GM12872 (cell line): ENCODE data around the gene ADCY5.

Experiments used
- TF ChIP-seq, protein P1 (sequence below): IDR thresholded peaks from 3 replicates; pipeline ENCODE4 v1.5.1; 2011; ENCODE audit warnings: low read depth, mild to moderate bottlenecking, low read length, moderate library complexity; ENCODE audit not compliant: insufficient read depth

The ADCY5 gene

DNA sequence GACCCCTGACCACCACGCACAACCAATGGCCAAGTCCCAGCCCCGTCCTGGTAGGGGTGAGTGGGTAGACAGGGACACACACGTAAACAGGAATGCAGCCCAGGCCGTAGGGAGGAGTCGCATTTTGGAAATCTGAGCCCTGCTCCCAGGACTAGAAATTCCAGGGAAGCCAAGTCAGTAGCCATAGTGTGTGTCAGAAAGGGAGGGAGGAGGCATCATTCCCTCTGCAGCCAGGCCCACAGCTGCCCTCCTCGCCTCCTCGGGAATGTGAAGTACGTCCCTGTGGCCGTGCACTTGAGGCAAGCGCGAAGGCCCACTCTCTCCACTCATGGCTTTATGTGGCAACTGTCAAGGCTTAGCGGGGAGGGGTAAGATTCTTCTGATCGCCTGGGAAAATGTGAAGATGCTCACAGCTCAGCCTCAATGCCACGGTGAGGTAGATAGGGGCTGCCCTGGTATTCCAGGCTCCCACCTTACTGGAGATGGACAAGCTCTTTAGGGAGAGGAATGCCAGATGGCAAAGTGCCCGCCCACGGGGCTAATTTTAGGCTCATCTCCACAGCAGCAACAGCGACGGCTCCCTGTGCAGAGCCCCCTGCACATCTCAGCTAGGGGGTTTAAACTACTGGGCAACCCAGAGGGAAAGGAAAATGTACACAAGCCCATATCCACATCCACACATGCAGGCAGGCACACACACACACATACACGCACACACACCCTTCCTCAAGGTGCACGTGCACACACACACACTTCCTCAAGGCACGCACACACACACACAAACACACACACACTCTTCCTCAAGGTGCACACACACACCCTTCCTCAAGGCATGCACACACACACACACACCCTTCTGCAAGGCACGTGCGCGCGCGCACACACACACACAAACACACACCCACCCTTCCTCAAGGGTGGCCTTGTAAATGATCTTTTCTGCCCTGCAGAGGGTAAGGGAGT, 65.5 kb downstream of the ADCY5 start:
- TF ChIP-seq, protein P1, sequence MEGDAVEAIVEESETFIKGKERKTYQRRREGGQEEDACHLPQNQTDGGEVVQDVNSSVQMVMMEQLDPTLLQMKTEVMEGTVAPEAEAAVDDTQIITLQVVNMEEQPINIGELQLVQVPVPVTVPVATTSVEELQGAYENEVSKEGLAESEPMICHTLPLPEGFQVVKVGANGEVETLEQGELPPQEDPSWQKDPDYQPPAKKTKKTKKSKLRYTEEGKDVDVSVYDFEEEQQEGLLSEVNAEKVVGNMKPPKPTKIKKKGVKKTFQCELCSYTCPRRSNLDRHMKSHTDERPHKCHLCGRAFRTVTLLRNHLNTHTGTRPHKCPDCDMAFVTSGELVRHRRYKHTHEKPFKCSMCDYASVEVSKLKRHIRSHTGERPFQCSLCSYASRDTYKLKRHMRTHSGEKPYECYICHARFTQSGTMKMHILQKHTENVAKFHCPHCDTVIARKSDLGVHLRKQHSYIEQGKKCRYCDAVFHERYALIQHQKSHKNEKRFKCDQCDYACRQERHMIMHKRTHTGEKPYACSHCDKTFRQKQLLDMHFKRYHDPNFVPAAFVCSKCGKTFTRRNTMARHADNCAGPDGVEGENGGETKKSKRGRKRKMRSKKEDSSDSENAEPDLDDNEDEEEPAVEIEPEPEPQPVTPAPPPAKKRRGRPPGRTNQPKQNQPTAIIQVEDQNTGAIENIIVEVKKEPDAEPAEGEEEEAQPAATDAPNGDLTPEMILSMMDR, result no peak

DNA sequence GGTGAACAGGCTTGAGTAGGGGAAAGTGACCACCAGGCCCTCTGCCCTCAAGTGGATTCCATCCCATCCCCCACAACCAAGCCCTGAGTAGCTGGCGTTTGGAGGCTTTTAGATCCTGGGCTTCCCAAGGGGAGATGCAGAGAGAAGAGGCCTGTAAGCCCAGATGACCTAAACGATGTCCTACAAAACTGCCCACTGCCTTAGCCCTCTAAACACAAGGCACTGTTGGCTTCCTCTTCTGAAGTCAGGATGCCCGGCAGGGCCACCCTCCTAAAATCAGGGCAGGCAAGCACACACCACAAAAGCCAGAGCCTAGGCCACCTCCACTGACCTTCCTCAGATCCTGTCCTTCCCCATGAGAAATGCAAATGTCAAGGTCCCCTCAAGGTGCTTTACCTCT, 68.6 kb downstream of the ADCY5 start:
- TF ChIP-seq, protein P1, result no peak

DNA sequence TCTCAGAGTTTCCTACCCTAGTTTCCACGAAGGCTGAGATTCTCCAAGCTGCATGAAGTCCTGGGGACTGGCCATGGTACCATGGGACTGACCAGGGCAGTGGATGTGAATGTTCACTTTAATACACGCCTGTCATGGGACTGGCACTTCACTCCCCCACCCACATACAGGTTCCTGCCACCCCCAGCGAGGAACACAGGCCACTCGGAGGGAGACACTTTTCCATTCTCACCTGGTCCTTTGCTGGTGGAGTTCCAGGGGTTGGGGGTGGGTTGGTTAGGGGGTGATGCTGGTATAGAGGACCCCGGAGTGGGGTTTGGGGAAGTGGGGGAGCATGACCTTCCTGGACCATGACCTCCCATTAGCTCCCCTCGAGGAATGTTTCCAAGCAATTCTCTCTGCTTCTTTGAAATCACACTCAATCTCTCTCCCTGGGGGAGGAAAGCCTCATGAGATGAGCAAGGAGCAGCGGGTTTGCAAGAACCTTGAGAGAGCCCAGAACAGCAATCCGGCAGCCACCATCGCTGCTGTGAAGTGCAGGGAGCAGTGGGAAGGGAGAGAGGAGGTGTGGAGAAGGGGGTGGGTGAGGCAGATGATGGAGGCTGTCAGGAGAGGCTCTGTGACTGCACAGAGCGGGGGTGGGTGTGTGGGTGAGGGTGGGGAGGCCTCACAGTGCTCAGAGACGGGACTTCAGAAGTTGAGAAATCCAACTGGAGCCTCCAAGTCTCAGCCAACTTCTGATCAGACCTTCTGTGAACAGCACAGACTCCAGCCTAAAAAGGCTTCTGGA, 69.7 kb downstream of the ADCY5 start:
- TF ChIP-seq, protein P1, result no peak

DNA sequence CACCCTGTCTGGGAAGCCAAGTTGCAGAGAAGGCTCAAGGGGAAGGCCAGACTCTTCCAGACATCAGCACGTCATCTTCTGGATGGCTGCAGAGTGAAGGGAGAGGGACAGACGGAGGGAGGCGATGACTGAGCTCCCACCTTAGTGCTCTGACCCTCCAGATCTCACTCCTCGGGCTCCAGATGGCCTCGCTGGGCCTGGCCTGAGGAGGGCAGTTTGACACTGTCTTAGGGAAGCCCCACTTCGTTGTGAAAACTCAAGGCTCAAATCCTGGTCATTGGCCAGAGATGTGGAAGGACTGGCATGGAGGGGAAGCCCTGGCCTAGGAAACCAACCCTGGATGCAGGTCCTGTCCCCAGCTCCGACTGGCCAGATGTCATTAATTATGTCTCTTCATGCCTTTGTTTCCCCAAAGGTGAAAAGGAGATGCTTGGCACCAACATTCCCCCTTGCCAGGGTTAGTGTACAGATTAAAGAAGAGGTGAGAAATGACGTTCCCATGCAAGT, 70.4 kb downstream of the ADCY5 start:
- TF ChIP-seq, protein P1, result no peak

DNA sequence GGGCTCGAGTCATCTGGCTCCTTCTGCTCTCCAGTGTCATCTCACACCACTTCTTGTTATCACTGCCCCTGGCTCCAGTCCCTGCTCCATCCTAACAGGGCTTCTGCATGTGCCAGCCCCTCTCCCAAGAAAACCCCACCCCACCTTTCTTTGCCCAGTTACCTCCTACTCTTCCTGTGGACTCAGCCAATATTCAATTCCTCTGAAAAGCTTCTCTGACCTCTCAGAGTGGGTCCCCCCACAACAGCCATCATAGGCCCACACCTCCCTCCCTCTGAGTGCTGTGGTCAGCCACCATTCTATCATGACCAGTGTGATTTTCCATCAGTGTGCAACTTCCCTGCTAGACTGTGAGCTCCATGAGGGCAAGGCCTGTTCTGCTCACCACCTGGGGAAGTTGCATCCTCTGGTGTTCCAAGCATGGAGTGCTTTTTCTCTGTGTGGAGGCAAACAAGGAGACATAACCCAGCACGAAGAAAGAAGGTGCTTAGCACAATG, 71.6 kb downstream of the ADCY5 start:
- TF ChIP-seq, protein P1, result no peak

DNA sequence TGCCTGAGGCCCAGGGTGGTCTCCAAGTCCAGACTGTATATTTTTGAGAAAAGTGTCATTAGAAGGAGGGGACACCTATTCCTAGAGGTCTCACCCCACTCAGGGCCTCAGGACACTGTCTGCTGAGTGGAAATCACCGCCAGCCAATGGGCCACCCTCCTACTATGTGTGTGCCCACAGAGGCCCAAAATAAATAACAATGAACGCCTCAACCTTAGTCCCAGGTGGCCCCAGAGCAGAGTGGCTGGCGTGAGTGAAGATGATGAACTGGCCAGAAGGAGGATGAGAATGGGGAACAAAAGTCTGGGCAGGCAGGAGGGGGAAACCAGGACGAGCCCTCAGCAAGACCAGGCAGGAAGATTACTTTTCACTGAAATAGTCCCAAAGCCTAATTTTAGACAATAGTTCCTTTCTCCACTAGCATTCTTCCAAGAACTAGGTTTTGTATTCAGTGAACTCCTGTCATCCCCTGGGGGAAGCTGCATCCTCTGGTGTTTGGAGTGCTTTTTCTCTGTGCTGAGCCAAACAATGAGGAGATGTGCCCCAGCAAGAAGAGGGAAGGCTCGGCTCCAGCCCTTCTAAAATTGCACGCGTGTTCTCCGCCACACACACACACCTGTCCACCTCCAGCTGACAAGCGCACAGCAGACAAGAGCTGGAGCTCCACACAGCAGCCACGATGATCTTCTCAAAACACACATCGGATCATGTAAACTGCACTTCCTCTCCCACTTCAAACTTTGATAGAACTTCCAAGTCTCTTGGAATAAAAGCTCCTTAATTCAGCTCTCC, 72.2 kb downstream of the ADCY5 start:
- TF ChIP-seq, protein P1, result no peak
